Activated CD4-positive, alpha-beta memory T cell treated with anti-CD3 and anti-CD28 coated beads for 36 hours (primary cell): ENCODE data around the gene ZFYVE21. TPM values are rescaled to one million over a fixed set of nuclear protein-coding genes. Genes with fewer than 3 reads are reported as not detected.
"Not testable (repeated sequence)": the region's sequence is repeated elsewhere in the genome, so short reads cannot be mapped to it uniquely, and the experiment has no call there.

Experiments used
- CTCF ChIA-PET: fragments of 350-600 bp; sonication (Branson Sonifier 250); formaldehyde crosslinking; loops from one replicate; lab custom pipeline; 2021; ENCODE audit warnings: antibody characterized with exemption, inconsistent platforms; lab: Charles Lee
- POLR2A ChIA-PET: fragments of 350-600 bp; sonication (Branson Sonifier 250); formaldehyde crosslinking; loops from one replicate; lab custom pipeline; 2021; ENCODE audit warnings: antibody characterized with exemption; lab: Charles Lee
- DNase-seq: peaks from one replicate; pipeline ENCODE4 v3.0.0-alpha.2; 2020
- H3K27ac Mint-ChIP-seq: one replicate; pipeline ENCODE4 v1.8.0; 2021; ENCODE audit warnings: mixed read lengths
- H3K27me3 Mint-ChIP-seq: one replicate; pipeline ENCODE4 v1.8.0; 2021; ENCODE audit warnings: mixed read lengths
- H3K36me3 Mint-ChIP-seq: one replicate; pipeline ENCODE4 v1.8.0; 2021; ENCODE audit warnings: mixed read lengths
- H3K4me1 Mint-ChIP-seq: one replicate; pipeline ENCODE4 v1.8.0; 2021; ENCODE audit warnings: low read depth, mixed read lengths
- H3K4me3 Mint-ChIP-seq: one replicate; pipeline ENCODE4 v1.8.0; 2021; ENCODE audit warnings: mild to moderate bottlenecking, mixed read lengths
- H3K9me3 Mint-ChIP-seq: one replicate; pipeline ENCODE4 v1.8.0; 2021; ENCODE audit warnings: mixed read lengths
- intact Hi-C: fragments of 100-400 bp; cut with micrococcal nuclease; formaldehyde crosslinking; loops from one replicate; pipeline ENCODE4 v1.15.1; 2023
- total RNA-seq, 2 experiments: library from RNA; stranded (reverse); gene quantifications; one replicate each; pipeline ENCODE4 v1.2.3, GENCODE V29; 2021

The ZFYVE21 gene
- total RNA-seq, 2 experiments from 2014 or later: 14.9 to 15.9 TPM

DNA sequence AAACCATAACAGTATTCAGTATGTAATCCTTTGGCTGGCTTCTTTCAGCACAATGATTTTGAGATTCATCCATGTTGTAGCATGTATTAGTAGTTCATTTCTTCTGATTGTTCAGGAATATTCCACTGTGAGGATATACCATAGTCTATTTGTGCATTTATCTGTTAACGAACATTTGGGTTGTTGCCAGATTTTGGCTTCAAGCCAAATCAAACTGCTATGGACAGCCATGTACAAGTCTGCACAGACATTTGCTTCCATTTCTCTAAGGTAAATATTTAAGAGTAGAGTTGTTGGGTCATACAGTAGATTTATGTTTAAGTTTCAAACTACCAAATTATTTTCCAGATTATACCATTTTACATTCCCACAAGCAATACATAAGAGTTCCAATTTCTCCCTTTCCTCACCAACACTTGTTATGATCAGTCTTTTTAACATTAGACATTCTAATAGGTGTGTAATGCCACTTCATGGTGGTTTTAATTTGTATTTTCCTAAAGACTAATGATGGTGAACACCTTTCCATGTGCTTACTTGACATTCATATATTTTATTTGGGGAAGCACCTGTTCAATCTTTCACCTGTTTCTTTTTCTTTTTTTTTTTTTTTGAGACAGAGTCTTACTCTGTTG is 56.6 kb downstream of the ZFYVE21 start:
- peaks cover 13% of the 10 kb centered on the region for H3K36me3 Mint-ChIP-seq
- H3K4me1 Mint-ChIP-seq: no peaks in the 10 kb centered on the region
- CTCF ChIA-PET: no interaction called here
- H3K9me3 Mint-ChIP-seq: peaks cover 5% of the 10 kb centered on the region
- intact Hi-C loops: no loop called here
- no peak for DNase-seq
- no peaks in the 10 kb centered on the region for H3K27me3 Mint-ChIP-seq
- POLR2A ChIA-PET: no interaction called here
- no peak overlapping the region for H3K4me3 Mint-ChIP-seq
- H3K27ac Mint-ChIP-seq: no peak overlapping the region

DNA sequence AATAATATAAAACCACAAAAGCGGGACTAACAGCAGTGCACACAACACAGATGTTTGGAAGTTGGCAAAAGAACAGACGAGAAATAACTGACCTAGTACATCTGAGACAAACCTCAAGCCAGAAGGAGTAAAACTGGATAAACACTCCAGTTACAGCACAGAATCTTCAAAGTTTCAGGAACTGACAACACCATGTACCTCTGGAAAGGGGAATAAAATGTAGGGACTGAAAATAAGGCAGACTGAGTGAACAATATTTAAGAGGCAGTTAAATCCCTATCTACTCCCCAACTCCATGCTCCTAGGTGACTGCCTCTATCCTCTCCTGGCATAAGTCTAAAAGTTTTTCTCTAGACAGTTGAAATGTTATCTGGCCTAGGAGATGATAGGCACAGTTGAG is 57.9 kb downstream of the ZFYVE21 start:
- Mint-ChIP-seq H3K27ac (no peak overlapping the region), H3K27me3 (no peaks in the 10 kb centered on the region), H3K9me3 (peaks cover 5% of the 10 kb centered on the region), H3K4me3 (no peak overlapping the region), H3K36me3 (peaks cover 15% of the 10 kb centered on the region), H3K4me1 (no peaks in the 10 kb centered on the region)
- CTCF ChIA-PET: no interaction called here
- intact Hi-C loops: no loop called here
- POLR2A ChIA-PET: no interaction called here
- no peak for DNase-seq

DNA sequence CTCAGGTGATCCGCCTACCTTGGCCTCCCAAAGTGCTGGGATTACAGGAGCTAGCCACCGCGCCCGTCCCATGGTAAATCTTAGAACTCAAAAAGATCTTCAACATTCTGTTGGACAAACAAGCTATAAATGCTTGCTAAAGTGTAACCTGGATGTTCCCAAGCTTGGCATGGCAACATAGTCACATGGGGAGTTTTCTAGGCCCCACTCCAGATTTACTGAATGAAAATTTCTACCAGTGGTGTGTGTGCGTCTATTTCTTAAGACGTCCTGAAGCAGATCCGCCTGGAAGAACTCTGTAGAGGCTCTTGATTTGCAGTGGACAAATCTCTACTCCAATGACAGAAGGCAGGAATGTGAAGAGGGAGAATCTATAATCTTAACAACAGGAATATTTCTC is 59.9 kb downstream of the ZFYVE21 start:
- peaks cover 5% of the 10 kb centered on the region for H3K9me3 Mint-ChIP-seq
- no peak for DNase-seq
- H3K4me1 Mint-ChIP-seq: no peaks in the 10 kb centered on the region
- CTCF ChIA-PET: no interaction called here
- POLR2A ChIA-PET: no interaction called here
- H3K27ac Mint-ChIP-seq: no peak overlapping the region
- intact Hi-C loops: no loop called here
- H3K4me3 Mint-ChIP-seq: no peak overlapping the region
- H3K36me3 Mint-ChIP-seq: peaks cover 15% of the 10 kb centered on the region
- H3K27me3 Mint-ChIP-seq: no peaks in the 10 kb centered on the region

DNA sequence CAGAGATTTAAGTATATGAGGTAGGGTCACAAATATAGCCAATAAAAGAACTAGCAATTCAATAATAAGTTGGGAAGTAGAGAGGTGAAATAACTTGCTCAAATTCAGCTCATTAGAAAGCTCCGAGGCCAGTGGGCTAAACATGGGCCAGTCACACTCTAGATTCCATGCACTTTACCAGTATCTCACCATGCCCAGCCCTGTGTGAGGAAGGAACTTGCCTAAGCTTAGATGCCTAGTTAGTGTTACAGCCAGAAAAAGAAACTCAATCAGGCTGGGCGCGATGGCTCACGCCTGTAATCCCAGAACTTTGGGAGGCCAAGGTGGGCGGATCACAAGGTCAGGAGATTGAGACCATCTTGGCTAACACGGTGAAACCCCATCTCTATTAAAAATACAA is 60.7 kb downstream of the ZFYVE21 start:
- DNase-seq, H3K27ac Mint-ChIP-seq, H3K27me3 Mint-ChIP-seq, POLR2A ChIA-PET, H3K4me1 Mint-ChIP-seq, H3K4me3 Mint-ChIP-seq, H3K9me3 Mint-ChIP-seq, intact Hi-C loops: not testable (repeated sequence)
- H3K36me3 Mint-ChIP-seq: peaks cover 12% of the 10 kb centered on the region
- CTCF ChIA-PET: interaction anchor here (0.6 kb wide), 2 partner anchors 98 to 132 kb away, joined by 3 read pairs; no protein-coding TSS in a partner anchor

DNA sequence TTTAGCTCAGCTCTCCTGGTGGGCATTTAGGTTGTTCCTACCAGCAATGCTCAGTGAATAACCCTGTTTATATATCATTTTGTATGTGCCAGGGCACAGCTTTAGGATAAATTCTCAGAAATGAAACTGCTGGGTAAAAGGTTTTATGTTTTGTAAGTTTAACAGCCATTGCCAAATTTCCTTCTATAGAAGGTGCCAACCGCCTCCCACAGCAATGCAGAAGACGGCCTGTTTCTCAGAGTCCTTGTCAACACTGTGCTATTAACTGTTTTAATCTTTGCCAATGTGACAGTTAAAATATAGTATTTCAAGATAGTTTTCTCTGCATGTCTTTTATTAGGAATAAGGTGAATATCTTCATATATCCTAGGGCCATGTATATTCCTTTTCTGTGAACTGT is 66.8 kb downstream of the ZFYVE21 start:
- H3K4me1 Mint-ChIP-seq: no peaks in the 10 kb centered on the region
- no peak overlapping the region for H3K27ac Mint-ChIP-seq
- no peaks in the 10 kb centered on the region for H3K9me3 Mint-ChIP-seq
- ChIA-PET POLR2A (no interaction called here), CTCF (interaction anchor here (0.7 kb wide), 1 partner anchor 657 kb away, joined by 3 read pairs; no protein-coding TSS in a partner anchor)
- no peaks in the 10 kb centered on the region for H3K27me3 Mint-ChIP-seq
- DNase-seq: no peak
- intact Hi-C loops: no loop called here
- H3K4me3 Mint-ChIP-seq: no peak overlapping the region
- peaks cover 2% of the 10 kb centered on the region for H3K36me3 Mint-ChIP-seq

Other genes with a start within 250 kb of the ZFYVE21 start
- gene CKB, start 193.0 kb upstream of the ZFYVE21 start, total RNA-seq: 1 to 10 TPM; 5.9 to 6.1 TPM
- 1 to 10 TPM; 7.4 to 7.6 TPM for gene TRMT61A, start 186.6 kb upstream of the ZFYVE21 start, total RNA-seq
- 10 to 100 TPM; 23.2 to 23.8 TPM for gene BAG5, start 153.2 kb upstream of the ZFYVE21 start, total RNA-seq
- 10 to 100 TPM; 46.2 to 48.9 TPM for gene COA8, start 152.8 kb upstream of the ZFYVE21 start, total RNA-seq
- 100 to 1,000 TPM; 119 to 130 TPM for gene KLC1, start 86.6 kb upstream of the ZFYVE21 start, total RNA-seq
- 10 to 100 TPM; 41.9 to 48.5 TPM for gene XRCC3, start 359 bp upstream of the ZFYVE21 start, total RNA-seq
- 10 to 100 TPM; 13.5 to 14.8 TPM for gene PPP1R13B, start 131.8 kb downstream of the ZFYVE21 start, total RNA-seq
- under 1 TPM; 0.19 to 0.85 TPM for gene TDRD9, start 212.6 kb downstream of the ZFYVE21 start, total RNA-seq
- not detected for gene RD3L, start 226.7 kb downstream of the ZFYVE21 start, total RNA-seq